ENCODE data around the gene TRAPPC6A. TPM values are rescaled to one million over a fixed set of nuclear protein-coding genes. Genes with fewer than 3 reads are reported as not detected.
A peak's percentile ranks its signal among the peaks of the same experiment; 100 is the strongest.

TRAPPC6A gene
- total and polyA plus RNA-seq, 2 of the 13 experiments (the other 11 are each of a cell fraction or from before 2014, with no cell fraction given) = 6.5 to 21.0 TPM

DNA sequence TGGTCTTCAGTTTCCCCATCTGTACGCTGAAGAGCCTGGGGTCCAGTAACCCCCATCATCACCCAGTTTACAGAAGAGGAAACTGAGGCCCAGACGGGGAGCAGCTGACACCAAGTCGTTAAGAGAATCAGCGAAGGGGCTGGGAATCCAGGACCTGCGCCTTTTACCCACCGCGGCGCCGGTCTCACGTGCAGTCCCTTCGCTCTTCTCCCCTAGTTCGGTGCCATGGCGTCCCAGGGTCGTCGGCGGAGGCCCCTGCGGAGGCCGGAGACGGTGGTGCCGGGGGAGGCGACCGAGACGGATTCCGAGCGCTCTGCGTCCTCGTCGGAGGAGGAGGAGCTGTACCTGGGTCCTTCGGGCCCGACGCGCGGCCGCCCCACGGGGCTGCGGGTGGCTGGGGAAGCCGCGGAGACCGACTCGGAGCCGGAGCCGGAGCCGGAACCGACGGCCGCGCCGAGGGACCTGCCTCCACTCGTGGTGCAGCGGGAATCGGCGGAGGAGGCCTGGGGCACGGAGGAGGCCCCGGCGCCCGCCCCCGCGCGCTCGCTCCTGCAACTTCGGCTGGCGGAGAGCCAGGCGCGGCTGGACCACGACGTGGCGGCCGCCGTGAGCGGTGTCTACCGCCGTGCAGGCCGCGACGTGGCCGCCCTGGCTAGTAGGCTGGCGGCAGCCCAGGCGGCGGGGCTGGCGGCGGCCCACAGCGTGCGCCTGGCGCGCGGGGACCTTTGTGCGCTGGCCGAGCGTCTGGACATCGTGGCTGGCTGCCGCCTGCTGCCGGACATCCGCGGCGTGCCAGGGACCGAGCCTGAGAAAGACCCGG lies 1.2 kb upstream of the TRAPPC6A start (continued):
- TF ChIP-seq, protein P1, sequence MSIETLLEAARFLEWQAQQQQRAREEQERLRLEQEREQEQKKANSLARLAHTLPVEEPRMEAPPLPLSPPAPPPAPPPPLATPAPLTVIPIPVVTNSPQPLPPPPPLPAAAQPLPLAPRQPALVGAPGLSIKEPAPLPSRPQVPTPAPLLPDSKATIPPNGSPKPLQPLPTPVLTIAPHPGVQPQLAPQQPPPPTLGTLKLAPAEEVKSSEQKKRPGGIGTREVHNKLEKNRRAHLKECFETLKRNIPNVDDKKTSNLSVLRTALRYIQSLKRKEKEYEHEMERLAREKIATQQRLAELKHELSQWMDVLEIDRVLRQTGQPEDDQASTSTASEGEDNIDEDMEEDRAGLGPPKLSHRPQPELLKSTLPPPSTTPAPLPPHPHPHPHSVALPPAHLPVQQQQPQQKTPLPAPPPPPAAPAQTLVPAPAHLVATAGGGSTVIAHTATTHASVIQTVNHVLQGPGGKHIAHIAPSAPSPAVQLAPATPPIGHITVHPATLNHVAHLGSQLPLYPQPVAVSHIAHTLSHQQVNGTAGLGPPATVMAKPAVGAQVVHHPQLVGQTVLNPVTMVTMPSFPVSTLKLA (IDR thresholded peaks at IDR 0.05) = no peak
- no peak for TF ChIP-seq ARHGAP35 (CRISPR knock-in tag; IDR thresholded peaks at IDR 0.05; ENCODE audit: borderline replicate concordance)
- TF ChIP-seq SRSF1 (optimal IDR thresholded peaks at IDR 0.05; ENCODE audit: low read depth, low read length) = no peak
- no peak for TF ChIP-seq SALL2 (CRISPR knock-in tag; IDR thresholded peaks at IDR 0.05)
- no peak for TF ChIP-seq TEAD3 (CRISPR knock-in tag; optimal IDR thresholded peaks at IDR 0.05; ENCODE audit: borderline replicate concordance)
- no peak for TF ChIP-seq POGZ (CRISPR knock-in tag; IDR thresholded peaks at IDR 0.05)
- TF ChIP-seq, protein P2, sequence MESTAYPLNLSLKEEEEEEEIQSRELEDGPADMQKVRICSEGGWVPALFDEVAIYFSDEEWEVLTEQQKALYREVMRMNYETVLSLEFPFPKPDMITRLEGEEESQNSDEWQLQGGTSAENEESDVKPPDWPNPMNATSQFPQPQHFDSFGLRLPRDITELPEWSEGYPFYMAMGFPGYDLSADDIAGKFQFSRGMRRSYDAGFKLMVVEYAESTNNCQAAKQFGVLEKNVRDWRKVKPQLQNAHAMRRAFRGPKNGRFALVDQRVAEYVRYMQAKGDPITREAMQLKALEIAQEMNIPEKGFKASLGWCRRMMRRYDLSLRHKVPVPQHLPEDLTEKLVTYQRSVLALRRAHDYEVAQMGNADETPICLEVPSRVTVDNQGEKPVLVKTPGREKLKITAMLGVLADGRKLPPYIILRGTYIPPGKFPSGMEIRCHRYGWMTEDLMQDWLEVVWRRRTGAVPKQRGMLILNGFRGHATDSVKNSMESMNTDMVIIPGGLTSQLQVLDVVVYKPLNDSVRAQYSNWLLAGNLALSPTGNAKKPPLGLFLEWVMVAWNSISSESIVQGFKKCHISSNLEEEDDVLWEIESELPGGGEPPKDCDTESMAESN (CRISPR knock-in tag; conservative IDR thresholded peaks at IDR 0.05) = 0 out of 2 replicates have a peak, but pooled peaks have one; percentile 60
- TF ChIP-seq ZNF607 (CRISPR knock-in tag; IDR thresholded peaks at IDR 0.05; ENCODE audit: borderline replicate concordance) = peak; percentile 81
- TF ChIP-seq GABPA (IDR thresholded peaks at IDR 0.05; ENCODE audit: low read depth, low read length) = no peak
- no peak for TF ChIP-seq GABPA (CRISPR knock-in tag; IDR thresholded peaks at IDR 0.05; ENCODE audit: low read depth)
- no peak for TF ChIP-seq ZKSCAN1 (IDR thresholded peaks at IDR 0.05; ENCODE audit: low read length)
- no peak for TF ChIP-seq LCORL (IDR thresholded peaks at IDR 0.05)
- no peak for TF ChIP-seq LCORL (CRISPR knock-in tag; IDR thresholded peaks at IDR 0.05)
- TF ChIP-seq, protein P3, sequence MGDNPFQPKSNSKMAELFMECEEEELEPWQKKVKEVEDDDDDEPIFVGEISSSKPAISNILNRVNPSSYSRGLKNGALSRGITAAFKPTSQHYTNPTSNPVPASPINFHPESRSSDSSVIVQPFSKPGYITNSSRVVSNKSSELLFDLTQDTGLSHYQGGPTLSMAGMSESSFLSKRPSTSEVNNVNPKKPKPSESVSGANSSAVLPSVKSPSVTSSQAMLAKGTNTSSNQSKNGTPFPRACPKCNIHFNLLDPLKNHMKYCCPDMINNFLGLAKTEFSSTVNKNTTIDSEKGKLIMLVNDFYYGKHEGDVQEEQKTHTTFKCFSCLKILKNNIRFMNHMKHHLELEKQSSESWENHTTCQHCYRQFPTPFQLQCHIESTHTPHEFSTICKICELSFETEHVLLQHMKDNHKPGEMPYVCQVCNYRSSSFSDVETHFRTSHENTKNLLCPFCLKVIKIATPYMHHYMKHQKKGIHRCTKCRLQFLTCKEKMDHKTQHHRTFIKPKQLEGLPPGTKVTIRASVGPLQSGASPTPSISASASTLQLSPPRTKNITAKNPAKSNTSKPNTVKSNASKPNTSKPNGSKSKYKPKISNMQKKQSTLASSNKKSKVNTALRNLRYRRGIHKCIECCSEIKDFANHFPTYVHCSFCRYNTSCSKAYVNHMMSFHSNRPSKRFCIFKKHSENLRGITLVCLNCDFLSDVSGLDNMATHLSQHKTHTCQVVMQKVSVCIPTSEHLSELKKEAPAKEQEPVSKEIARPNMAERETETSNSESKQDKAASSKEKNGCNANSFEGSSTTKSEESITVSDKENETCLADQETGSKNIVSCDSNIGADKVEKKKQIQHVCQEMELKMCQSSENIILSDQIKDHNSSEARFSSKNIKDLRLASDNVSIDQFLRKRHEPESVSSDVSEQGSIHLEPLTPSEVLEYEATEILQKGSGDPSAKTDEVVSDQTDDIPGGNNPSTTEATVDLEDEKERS (CRISPR knock-in tag; IDR thresholded peaks at IDR 0.05) = no peak
- TF ChIP-seq SIN3B (IDR thresholded peaks at IDR 0.05; ENCODE audit: low read length) = no peak
- no peak for TF ChIP-seq POLR2A (IDR thresholded peaks at IDR 0.05; ENCODE audit: insufficient read depth in 1 of 2, low read depth in 2 of 2, low read length in 2 of 2)
- TF ChIP-seq, protein P4, sequence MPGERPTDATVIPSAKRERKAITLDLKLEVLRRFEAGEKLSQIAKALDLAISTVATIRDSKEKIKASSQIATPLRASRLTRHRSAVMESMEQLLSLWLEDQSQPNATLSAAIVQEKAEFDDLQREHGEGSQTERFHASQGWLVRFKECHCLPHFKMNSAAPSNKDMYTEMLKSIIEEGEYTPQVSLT (CRISPR knock-in tag; IDR thresholded peaks at IDR 0.05; ENCODE audit: borderline replicate concordance, low read depth) = no peak
- TF ChIP-seq, protein P5, sequence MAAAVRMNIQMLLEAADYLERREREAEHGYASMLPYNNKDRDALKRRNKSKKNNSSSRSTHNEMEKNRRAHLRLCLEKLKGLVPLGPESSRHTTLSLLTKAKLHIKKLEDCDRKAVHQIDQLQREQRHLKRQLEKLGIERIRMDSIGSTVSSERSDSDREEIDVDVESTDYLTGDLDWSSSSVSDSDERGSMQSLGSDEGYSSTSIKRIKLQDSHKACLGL (CRISPR knock-in tag; IDR thresholded peaks at IDR 0.05) = no peak; the same call in 1 of the 2 replicates
- TF ChIP-seq, protein P6, sequence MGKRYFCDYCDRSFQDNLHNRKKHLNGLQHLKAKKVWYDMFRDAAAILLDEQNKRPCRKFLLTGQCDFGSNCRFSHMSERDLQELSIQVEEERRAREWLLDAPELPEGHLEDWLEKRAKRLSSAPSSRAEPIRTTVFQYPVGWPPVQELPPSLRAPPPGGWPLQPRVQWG (CRISPR knock-in tag; IDR thresholded peaks at IDR 0.05; ENCODE audit: borderline replicate concordance, low read depth) = no peak
- no peak for TF ChIP-seq FOSL2 (CRISPR knock-in tag; IDR thresholded peaks at IDR 0.05)
- TF ChIP-seq, protein P7, sequence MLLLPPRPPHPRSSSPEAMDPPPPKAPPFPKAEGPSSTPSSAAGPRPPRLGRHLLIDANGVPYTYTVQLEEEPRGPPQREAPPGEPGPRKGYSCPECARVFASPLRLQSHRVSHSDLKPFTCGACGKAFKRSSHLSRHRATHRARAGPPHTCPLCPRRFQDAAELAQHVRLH (CRISPR knock-in tag; IDR thresholded peaks at IDR 0.05; ENCODE audit: borderline replicate concordance, low read depth) = no peak
- no peak for TF ChIP-seq KDM1A (CRISPR knock-in tag; IDR thresholded peaks at IDR 0.05)
- no peak for TF ChIP-seq ISX (CRISPR knock-in tag; conservative IDR thresholded peaks at IDR 0.05)
- no peak for TF ChIP-seq ZNF7 (CRISPR knock-in tag; IDR thresholded peaks at IDR 0.05)

All from HepG2 (cell line).